BLaER1 (cell line): Measurements from ENCODE around the gene CA6.
A peak's percentile ranks its signal among the peaks of the same experiment; 100 is the strongest.
"Not testable (repeated sequence)": the region's sequence is repeated elsewhere in the genome, so short reads cannot be mapped to it uniquely, and the experiment has no call there.

Source experiments
- H3K27ac ChIP-seq: shearing (Covaris generic); formaldehyde crosslinking; 2 replicates; pipeline ENCODE4 v1.8.1; 2022
- H3K27me3 ChIP-seq: shearing (Covaris generic); formaldehyde crosslinking; 2 replicates; pipeline ENCODE4 v1.8.1; 2022
- H3K36me3 ChIP-seq: shearing (Covaris generic); formaldehyde crosslinking; 2 replicates; pipeline ENCODE4 v1.8.1; 2022
- H3K4me1 ChIP-seq: shearing (Covaris generic); formaldehyde crosslinking; 2 replicates; pipeline ENCODE4 v1.8.1; 2022
- H3K4me2 ChIP-seq: shearing (Covaris generic); formaldehyde crosslinking; 2 replicates; pipeline ENCODE4 v1.8.1; 2022
- H3K4me3 ChIP-seq: shearing (Covaris generic); formaldehyde crosslinking; 2 replicates; pipeline ENCODE4 v1.8.1; 2022
- H3K9ac ChIP-seq: shearing (Covaris generic); formaldehyde crosslinking; 2 replicates; pipeline ENCODE4 v1.8.1; 2022
- H3K9me3 ChIP-seq: shearing (Covaris generic); formaldehyde crosslinking; 2 replicates; pipeline ENCODE4 v1.8.1; 2022
- H4K20me1 ChIP-seq: shearing (Covaris generic); formaldehyde crosslinking; 2 replicates; pipeline ENCODE4 v1.8.1; 2022
- Cebpa-rat ChIP-seq: shearing (Covaris generic); IDR thresholded peaks from 2 replicates; pipeline ENCODE4 v1.8.1; 2022

The CA6 gene

GRCh38 chr1:8965121-8965820 is 19.6 kb downstream of the CA6 start:
- no peak overlapping the region for H3K9ac ChIP-seq
- no peak overlapping the region for H3K27ac ChIP-seq
- H3K4me3 ChIP-seq, result no peak overlapping the region
- H3K36me3 ChIP-seq, result no peaks in the 10 kb centered on the region
- no peaks in the 10 kb centered on the region for H3K27me3 ChIP-seq
- no peaks in the 10 kb centered on the region for H4K20me1 ChIP-seq
- H3K9me3 ChIP-seq, result peaks cover 3% of the 10 kb centered on the region; the same call in 1 of the 2 replicates
- no peak overlapping the region for H3K4me2 ChIP-seq
- TF ChIP-seq Cebpa-rat, result no peak
- H3K4me1 ChIP-seq, result peaks cover 11% of the 10 kb centered on the region

- Histone ChIP-seq H3K27ac (no peak overlapping the region), H3K36me3 (no peaks in the 10 kb centered on the region), H3K9ac (no peak overlapping the region), H3K4me1 (peaks cover 18% of the 10 kb centered on the region), H3K9me3 (no peaks in the 10 kb centered on the region), H3K27me3 (no peaks in the 10 kb centered on the region), H4K20me1 (no peaks in the 10 kb centered on the region), H3K4me3 (no peak overlapping the region), H3K4me2 (no peak overlapping the region)
- no peak for TF ChIP-seq Cebpa-rat
Observed at GRCh38 chr1:8966606-8967005, 20.9 kb downstream of the CA6 start.

- not testable (repeated sequence) for H3K4me1 ChIP-seq, H3K9ac ChIP-seq, H4K20me1 ChIP-seq, H3K27ac ChIP-seq, H3K27me3 ChIP-seq, H3K9me3 ChIP-seq, H3K4me3 ChIP-seq, H3K36me3 ChIP-seq, H3K4me2 ChIP-seq
Observed at GRCh38 chr1:8968902-8969301, 23.2 kb downstream of the CA6 start.

- TF ChIP-seq Cebpa-rat, result no peak
- H3K9me3 ChIP-seq, result no peaks in the 10 kb centered on the region
- no peaks in the 10 kb centered on the region for H3K36me3 ChIP-seq
- no peak overlapping the region for H3K9ac ChIP-seq
- H3K27me3 ChIP-seq, result no peaks in the 10 kb centered on the region
- peaks cover 13% of the 10 kb centered on the region for H3K4me1 ChIP-seq
- H3K27ac ChIP-seq, result no peak overlapping the region
- H4K20me1 ChIP-seq, result no peaks in the 10 kb centered on the region
- no peak overlapping the region for H3K4me2 ChIP-seq
- no peak overlapping the region for H3K4me3 ChIP-seq
Observed at GRCh38 chr1:8969937-8970336, 24.3 kb downstream of the CA6 start.

GRCh38 chr1:8970870-8971337 is 25.2 kb downstream of the CA6 start:
- H3K4me2 ChIP-seq, result 0 out of 2 replicates have a peak overlapping the region, but pooled peaks have one; percentile 9

GRCh38 chr1:8974551-8974950 is 28.9 kb downstream of the CA6 start:
- Histone ChIP-seq H3K9me3 (no peaks in the 10 kb centered on the region), H3K36me3 (no peaks in the 10 kb centered on the region), H3K9ac (no peak overlapping the region), H3K4me3 (no peak overlapping the region), H4K20me1 (no peaks in the 10 kb centered on the region), H3K4me2 (0 out of 2 replicates have a peak overlapping the region, but pooled peaks have one; percentile 11), H3K4me1 (peaks cover 13% of the 10 kb centered on the region), H3K27me3 (no peaks in the 10 kb centered on the region), H3K27ac (no peak overlapping the region)
- no peak for TF ChIP-seq Cebpa-rat

More at GRCh38 chr1:8970870-8971337, 25.2 kb downstream of the CA6 start:
- no peaks in the 10 kb centered on the region for H4K20me1 ChIP-seq
- H3K4me3 ChIP-seq, result no peak overlapping the region
- H3K36me3 ChIP-seq, result no peaks in the 10 kb centered on the region
- H3K4me1 ChIP-seq, result peaks cover 13% of the 10 kb centered on the region
- H3K27ac ChIP-seq, result no peak overlapping the region
- no peaks in the 10 kb centered on the region for H3K9me3 ChIP-seq
- TF ChIP-seq Cebpa-rat, result no peak
- no peaks in the 10 kb centered on the region for H3K27me3 ChIP-seq
- H3K9ac ChIP-seq, result no peak overlapping the region

GRCh38 chr1:8976338-8976737 is 30.7 kb downstream of the CA6 start:
- Histone ChIP-seq H3K4me3 (no peak overlapping the region), H3K4me1 (peaks cover 23% of the 10 kb centered on the region), H3K4me2 (no peak overlapping the region), H4K20me1 (no peaks in the 10 kb centered on the region), H3K27me3 (no peaks in the 10 kb centered on the region), H3K9me3 (peaks cover 9% of the 10 kb centered on the region), H3K27ac (no peak overlapping the region), H3K9ac (no peak overlapping the region), H3K36me3 (no peaks in the 10 kb centered on the region)
- no peak for TF ChIP-seq Cebpa-rat

- Histone ChIP-seq H3K4me3 (no peak overlapping the region), H3K27ac (no peak overlapping the region), H3K4me2 (no peak overlapping the region), H3K36me3 (no peaks in the 10 kb centered on the region), H3K9me3 (peaks cover 9% of the 10 kb centered on the region), H3K4me1 (peaks cover 20% of the 10 kb centered on the region), H3K27me3 (no peaks in the 10 kb centered on the region), H4K20me1 (no peaks in the 10 kb centered on the region), H3K9ac (no peak overlapping the region)
- no peak for TF ChIP-seq Cebpa-rat
Observed at GRCh38 chr1:8976896-8977450, 31.3 kb downstream of the CA6 start.

- Histone ChIP-seq H3K27me3 (no peaks in the 10 kb centered on the region), H3K9me3 (peaks cover 9% of the 10 kb centered on the region), H3K9ac (no peak overlapping the region), H3K4me1 (peaks cover 23% of the 10 kb centered on the region), H3K27ac (no peak overlapping the region), H3K4me3 (no peak overlapping the region), H3K36me3 (no peaks in the 10 kb centered on the region), H4K20me1 (no peaks in the 10 kb centered on the region), H3K4me2 (peak overlapping the region; percentile 39)
- TF ChIP-seq Cebpa-rat, result no peak
Observed at GRCh38 chr1:8980656-8981055, 35.0 kb downstream of the CA6 start.

- Histone ChIP-seq H3K4me3 (no peak overlapping the region), H3K36me3 (no peaks in the 10 kb centered on the region), H3K4me2 (peak overlapping the region; percentile 39), H4K20me1 (no peaks in the 10 kb centered on the region), H3K27ac (no peak overlapping the region), H3K27me3 (no peaks in the 10 kb centered on the region), H3K4me1 (peaks cover 26% of the 10 kb centered on the region), H3K9me3 (peaks cover 9% of the 10 kb centered on the region), H3K9ac (no peak overlapping the region)
- TF ChIP-seq Cebpa-rat, result no peak
Observed at GRCh38 chr1:8981169-8981568, 35.5 kb downstream of the CA6 start.
